ENCODE data around the gene NTM. TPM values are rescaled to one million over a fixed set of nuclear protein-coding genes. Genes with fewer than 3 reads are reported as not detected.

NTM gene
- total and polyA plus RNA-seq, 2 of the 8 experiments (the other 6 are each of a cell fraction or from before 2014, with no cell fraction given): 13.4 to 20.0 TPM

DNA sequence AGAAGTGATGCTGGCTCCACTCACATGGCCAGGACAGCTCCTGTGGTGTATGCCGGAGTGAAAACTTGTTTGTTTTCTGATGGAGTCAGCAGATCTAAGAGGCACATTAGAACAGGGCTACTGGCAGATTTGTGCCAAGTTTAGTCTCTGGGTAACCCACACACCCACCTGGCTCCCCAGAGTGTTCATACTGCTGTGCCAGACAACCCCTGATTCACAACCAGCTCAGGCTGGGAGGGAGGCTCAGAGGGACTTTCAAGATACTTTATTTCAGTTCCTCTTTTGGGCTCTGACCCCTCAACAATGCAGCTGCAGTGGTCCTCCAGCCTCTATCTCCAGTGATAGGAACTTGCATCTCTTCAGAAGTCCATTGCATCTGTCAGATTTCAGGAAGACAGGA is 8.5 kb downstream of the NTM start:
- H2BK5ac ChIP-seq (ENCODE audit: low read depth, low read length): no peak overlapping the region
- H3K79me2 ChIP-seq (ENCODE audit: control insufficient read depth in 1 of 2, insufficient read depth in 2 of 2, low read length in 2 of 2): no peaks in the 10 kb centered on the region
- no peak overlapping the region for H4K91ac ChIP-seq (replicated peaks; ENCODE audit: insufficient read length, low read length)
- H4K20me1 ChIP-seq (replicated peaks in 1 of 2; ENCODE audit: control insufficient read depth in 1 of 2, insufficient read depth in 2 of 2, low read length in 2 of 2): no peaks in the 10 kb centered on the region
- H3K14ac ChIP-seq (ENCODE audit: insufficient read length): no peak overlapping the region
- H3K27ac ChIP-seq (ENCODE audit: low read depth, low read length): no peak overlapping the region
- no peak overlapping the region for H3K56ac ChIP-seq (replicated peaks; ENCODE audit: insufficient read length, low read depth, low read length)
- H3K4me2 ChIP-seq (ENCODE audit: insufficient read depth in 1 of 2, low read depth in 2 of 2, low read length in 2 of 2): no peak overlapping the region
- 81% methylated on average over 1 of the region's 1 CpG; no CpG with 5 or more reads in 1 of the 2 experiments for WGBS, 2 experiments (ENCODE audit: extremely low coverage in 1 of 2, insufficient coverage in 1 of 2, insufficient read length in 1 of 2, insufficient replicate concordance in 2 of 2, low coverage in 1 of 2, low lambda C conversion rate in 2 of 2, missing lambda C conversion rate in 1 of 2)
- no peak overlapping the region for H2BK20ac ChIP-seq (ENCODE audit: low read length)
- H2AFZ ChIP-seq (ENCODE audit: low read length): no peak overlapping the region
- no peak overlapping the region for H2BK15ac ChIP-seq (ENCODE audit: low read length)
- no peak overlapping the region for H2BK120ac ChIP-seq (replicated peaks; ENCODE audit: low read depth, low read length)
- H2AK5ac ChIP-seq (ENCODE audit: low read depth, low read length): no peak overlapping the region
- POLR2A ChIA-PET (ENCODE audit: partially characterized antibody): interaction anchor here (0.6 kb wide), 1 partner anchor 8 kb away, joined by 3 read pairs; no protein-coding TSS in a partner anchor
- no peak overlapping the region for H3K4me3 ChIP-seq (ENCODE audit: extremely low read depth in 1 of 4, insufficient read depth in 2 of 4, low read depth in 3 of 4, low read length in 4 of 4)
- H3K36me3 ChIP-seq (ENCODE audit: control insufficient read depth in 2 of 4, insufficient read depth in 4 of 4, low read length in 3 of 4): no peaks in the 10 kb centered on the region
- FAIRE-seq (no peak), DNase-seq (ENCODE audit: low read depth in 1 of 2, low spot score in 2 of 2) (no peak)
- peaks cover 0 to 3% (median 1%) of the 10 kb centered on the region in 4 experiments; a peak in 5 of 7 replicates for H3K4me1 ChIP-seq (replicated peaks in 1 of 4; ENCODE audit: control insufficient read depth in 3 of 4, insufficient read depth in 4 of 4, low read length in 3 of 4)
- CTCF ChIA-PET (ENCODE audit: partially characterized antibody): interaction anchor here (1.4 to 1.5 kb wide), 2 partner anchors 13 to 15 kb away, joined by 3 to 4 read pairs; no protein-coding TSS in a partner anchor
- no peaks in the 10 kb centered on the region for H3K23me2 ChIP-seq (ENCODE audit: low read depth, low read length)
- H3K79me1 ChIP-seq (ENCODE audit: low read depth, low read length): no peaks in the 10 kb centered on the region
- TF ChIP-seq, protein P1, sequence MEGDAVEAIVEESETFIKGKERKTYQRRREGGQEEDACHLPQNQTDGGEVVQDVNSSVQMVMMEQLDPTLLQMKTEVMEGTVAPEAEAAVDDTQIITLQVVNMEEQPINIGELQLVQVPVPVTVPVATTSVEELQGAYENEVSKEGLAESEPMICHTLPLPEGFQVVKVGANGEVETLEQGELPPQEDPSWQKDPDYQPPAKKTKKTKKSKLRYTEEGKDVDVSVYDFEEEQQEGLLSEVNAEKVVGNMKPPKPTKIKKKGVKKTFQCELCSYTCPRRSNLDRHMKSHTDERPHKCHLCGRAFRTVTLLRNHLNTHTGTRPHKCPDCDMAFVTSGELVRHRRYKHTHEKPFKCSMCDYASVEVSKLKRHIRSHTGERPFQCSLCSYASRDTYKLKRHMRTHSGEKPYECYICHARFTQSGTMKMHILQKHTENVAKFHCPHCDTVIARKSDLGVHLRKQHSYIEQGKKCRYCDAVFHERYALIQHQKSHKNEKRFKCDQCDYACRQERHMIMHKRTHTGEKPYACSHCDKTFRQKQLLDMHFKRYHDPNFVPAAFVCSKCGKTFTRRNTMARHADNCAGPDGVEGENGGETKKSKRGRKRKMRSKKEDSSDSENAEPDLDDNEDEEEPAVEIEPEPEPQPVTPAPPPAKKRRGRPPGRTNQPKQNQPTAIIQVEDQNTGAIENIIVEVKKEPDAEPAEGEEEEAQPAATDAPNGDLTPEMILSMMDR (IDR thresholded peaks at IDR 0.05; ENCODE audit: control extremely low read depth in 1 of 3, insufficient read depth in 1 of 3, low read depth in 1 of 3, low read length in 3 of 3): no peak
- H3K4ac ChIP-seq (replicated peaks; ENCODE audit: insufficient read length, low read depth, low read length): no peak overlapping the region
- no peak overlapping the region for H3K23ac ChIP-seq (ENCODE audit: insufficient read length)
- H3K9ac ChIP-seq (replicated peaks in 1 of 4; ENCODE audit: extremely low read depth in 1 of 4, low read depth in 3 of 4, low read length in 3 of 4): no peak overlapping the region
- H4K5ac ChIP-seq (ENCODE audit: insufficient read length, low read depth, low read length): no peak overlapping the region
- no peak overlapping the region for H4K8ac ChIP-seq (ENCODE audit: extremely low read depth, insufficient read depth, low read length)
- H2BK12ac ChIP-seq (ENCODE audit: low read depth, low read length): no peak overlapping the region
- no peak overlapping the region for H3K18ac ChIP-seq (ENCODE audit: extremely low read depth, low read length)
- no peaks in the 10 kb centered on the region for H3K27me3 ChIP-seq (replicated peaks in 1 of 4; ENCODE audit: control insufficient read depth in 3 of 4, extremely low read depth in 1 of 4, insufficient read depth in 3 of 4, low read length in 3 of 4)
- H3K9me3 ChIP-seq (ENCODE audit: insufficient read depth in 2 of 2, low read depth in 1 of 2, low read length in 1 of 2): no peaks in the 10 kb centered on the region
